ENCODE measurements around the gene HS3ST6. TPM values are rescaled to one million over a fixed set of nuclear protein-coding genes. Genes with fewer than 3 reads are reported as not detected.

The HS3ST6 gene
- total and polyA plus RNA-seq, 2 of the 13 experiments (the other 11 are each of a cell fraction or from before 2014, with no cell fraction given): not detected

DNA sequence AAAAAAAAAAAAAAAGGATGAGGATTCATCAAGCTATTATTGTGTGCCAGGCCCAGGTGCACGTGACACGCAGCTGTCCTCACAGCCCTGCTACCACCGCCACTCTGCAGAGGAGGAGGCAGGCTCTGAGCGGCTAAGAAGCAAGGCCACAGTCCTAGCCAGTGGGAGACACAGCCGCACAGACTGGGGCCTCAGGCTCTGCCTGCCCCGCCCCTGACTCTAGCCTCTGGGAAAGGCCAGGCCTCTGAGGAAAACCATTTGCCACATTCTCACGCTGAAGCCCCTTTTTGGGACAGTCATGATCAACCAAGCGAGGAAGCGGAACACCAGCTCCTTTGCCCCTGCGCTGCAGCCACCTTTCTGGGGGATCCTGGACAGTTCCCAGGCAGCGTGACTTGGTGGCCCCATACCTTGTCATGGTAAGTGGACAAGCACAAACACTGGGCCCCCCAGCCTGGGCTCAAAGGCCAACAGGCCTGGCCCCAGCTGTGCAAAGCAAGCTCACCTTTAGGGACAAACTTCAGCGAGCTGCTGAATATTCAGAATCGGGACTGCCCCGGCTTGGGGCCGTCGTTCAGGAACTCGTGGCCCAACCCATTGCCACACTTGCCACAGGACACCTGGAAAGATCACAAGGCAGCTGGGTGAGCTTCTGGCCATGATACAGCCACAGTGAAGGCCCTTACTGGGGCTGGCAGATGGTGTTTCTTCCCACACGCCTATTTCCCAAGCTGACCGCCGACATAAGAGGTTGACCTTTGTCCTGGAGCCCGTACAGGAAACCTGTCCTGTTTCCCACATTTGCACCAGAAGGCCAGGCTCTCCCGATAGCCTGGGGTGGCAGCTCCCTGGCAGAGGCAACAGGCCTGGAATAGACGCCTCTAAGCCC lies 22.3 kb upstream of the HS3ST6 start (continued):
- TF ChIP-seq, protein P1, sequence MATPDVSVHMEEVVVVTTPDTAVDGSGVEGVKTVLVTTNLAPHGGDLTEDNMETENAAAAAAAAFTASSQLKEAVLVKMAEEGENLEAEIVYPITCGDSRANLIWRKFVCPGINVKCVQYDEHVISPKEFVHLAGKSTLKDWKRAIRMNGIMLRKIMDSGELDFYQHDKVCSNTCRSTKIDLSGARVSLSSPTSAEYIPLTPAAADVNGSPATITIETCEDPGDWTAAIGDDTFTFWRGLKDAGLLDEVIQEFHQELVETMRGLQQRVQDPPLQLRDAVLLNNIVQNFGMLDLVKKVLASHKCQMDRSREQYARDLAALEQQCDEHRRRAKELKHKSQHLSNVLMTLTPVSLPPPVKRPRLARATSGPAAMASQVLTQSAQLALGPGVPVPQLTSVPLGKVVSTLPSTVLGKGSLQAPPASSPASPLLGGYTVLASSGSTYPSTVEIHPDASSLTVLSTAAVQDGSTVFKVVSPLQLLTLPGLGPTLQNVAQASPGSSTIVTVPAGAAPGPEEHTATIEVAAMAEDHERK (CRISPR knock-in tag; IDR thresholded peaks at IDR 0.05; ENCODE audit: low read depth): no peak
- TF ChIP-seq, protein P2, sequence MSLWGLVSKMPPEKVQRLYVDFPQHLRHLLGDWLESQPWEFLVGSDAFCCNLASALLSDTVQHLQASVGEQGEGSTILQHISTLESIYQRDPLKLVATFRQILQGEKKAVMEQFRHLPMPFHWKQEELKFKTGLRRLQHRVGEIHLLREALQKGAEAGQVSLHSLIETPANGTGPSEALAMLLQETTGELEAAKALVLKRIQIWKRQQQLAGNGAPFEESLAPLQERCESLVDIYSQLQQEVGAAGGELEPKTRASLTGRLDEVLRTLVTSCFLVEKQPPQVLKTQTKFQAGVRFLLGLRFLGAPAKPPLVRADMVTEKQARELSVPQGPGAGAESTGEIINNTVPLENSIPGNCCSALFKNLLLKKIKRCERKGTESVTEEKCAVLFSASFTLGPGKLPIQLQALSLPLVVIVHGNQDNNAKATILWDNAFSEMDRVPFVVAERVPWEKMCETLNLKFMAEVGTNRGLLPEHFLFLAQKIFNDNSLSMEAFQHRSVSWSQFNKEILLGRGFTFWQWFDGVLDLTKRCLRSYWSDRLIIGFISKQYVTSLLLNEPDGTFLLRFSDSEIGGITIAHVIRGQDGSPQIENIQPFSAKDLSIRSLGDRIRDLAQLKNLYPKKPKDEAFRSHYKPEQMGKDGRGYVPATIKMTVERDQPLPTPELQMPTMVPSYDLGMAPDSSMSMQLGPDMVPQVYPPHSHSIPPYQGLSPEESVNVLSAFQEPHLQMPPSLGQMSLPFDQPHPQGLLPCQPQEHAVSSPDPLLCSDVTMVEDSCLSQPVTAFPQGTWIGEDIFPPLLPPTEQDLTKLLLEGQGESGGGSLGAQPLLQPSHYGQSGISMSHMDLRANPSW (CRISPR knock-in tag; IDR thresholded peaks at IDR 0.05; ENCODE audit: borderline replicate concordance): peak; percentile 4; the same call in 1 of the 2 replicates
- TF ChIP-seq PITX1 (CRISPR knock-in tag; IDR thresholded peaks at IDR 0.05) (no peak; the same call in 1 of the 2 replicates), HES4 (CRISPR knock-in tag; IDR thresholded peaks at IDR 0.05; ENCODE audit: borderline replicate concordance) (0 out of 2 replicates have a peak, but pooled peaks have one; percentile 18), ZNF75D (CRISPR knock-in tag; IDR thresholded peaks at IDR 0.05; ENCODE audit: borderline replicate concordance) (no peak), ZNF652 (CRISPR knock-in tag; IDR thresholded peaks at IDR 0.05; ENCODE audit: borderline replicate concordance, low read depth) (no peak), ZNF570 (CRISPR knock-in tag; IDR thresholded peaks at IDR 0.05; ENCODE audit: borderline replicate concordance) (no peak), MTA3 (CRISPR knock-in tag; IDR thresholded peaks at IDR 0.05) (no peak), STAT5B (CRISPR knock-in tag; IDR thresholded peaks at IDR 0.05) (no peak), ZNF234 (CRISPR knock-in tag; conservative IDR thresholded peaks at IDR 0.05) (no peak), TAF1 (CRISPR knock-in tag; IDR thresholded peaks at IDR 0.05) (peak; percentile 61; the same call in 1 of the 2 replicates), ZNF383 (CRISPR knock-in tag; IDR thresholded peaks at IDR 0.05; ENCODE audit: borderline replicate concordance) (no peak), TEAD2 (CRISPR knock-in tag; IDR thresholded peaks at IDR 0.05) (no peak), RFX5 (IDR thresholded peaks at IDR 0.05; ENCODE audit: low read depth, low read length) (no peak), HDAC1 (CRISPR knock-in tag; IDR thresholded peaks at IDR 0.05) (peak; percentile 71)
- TF ChIP-seq, protein P3, sequence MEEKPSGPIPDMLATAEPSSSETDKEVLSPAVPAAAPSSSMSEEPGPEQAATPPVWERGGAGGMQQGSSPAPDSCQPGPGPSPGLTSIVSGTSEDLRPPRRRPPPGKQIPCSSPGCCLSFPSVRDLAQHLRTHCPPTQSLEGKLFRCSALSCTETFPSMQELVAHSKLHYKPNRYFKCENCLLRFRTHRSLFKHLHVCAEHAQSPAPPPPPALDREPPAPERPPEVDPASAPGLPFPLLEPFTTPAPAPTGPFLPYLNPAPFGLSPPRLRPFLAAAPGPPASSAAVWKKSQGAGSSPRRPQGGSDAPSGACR (CRISPR knock-in tag; IDR thresholded peaks at IDR 0.05): peak; percentile 92
- TF ChIP-seq, protein P4, sequence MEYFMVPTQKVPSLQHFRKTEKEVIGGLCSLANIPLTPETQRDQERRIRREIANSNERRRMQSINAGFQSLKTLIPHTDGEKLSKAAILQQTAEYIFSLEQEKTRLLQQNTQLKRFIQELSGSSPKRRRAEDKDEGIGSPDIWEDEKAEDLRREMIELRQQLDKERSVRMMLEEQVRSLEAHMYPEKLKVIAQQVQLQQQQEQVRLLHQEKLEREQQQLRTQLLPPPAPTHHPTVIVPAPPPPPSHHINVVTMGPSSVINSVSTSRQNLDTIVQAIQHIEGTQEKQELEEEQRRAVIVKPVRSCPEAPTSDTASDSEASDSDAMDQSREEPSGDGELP (IDR thresholded peaks at IDR 0.05; ENCODE audit: borderline replicate concordance, low read depth): peak; percentile 99
- TF ChIP-seq, protein P5, sequence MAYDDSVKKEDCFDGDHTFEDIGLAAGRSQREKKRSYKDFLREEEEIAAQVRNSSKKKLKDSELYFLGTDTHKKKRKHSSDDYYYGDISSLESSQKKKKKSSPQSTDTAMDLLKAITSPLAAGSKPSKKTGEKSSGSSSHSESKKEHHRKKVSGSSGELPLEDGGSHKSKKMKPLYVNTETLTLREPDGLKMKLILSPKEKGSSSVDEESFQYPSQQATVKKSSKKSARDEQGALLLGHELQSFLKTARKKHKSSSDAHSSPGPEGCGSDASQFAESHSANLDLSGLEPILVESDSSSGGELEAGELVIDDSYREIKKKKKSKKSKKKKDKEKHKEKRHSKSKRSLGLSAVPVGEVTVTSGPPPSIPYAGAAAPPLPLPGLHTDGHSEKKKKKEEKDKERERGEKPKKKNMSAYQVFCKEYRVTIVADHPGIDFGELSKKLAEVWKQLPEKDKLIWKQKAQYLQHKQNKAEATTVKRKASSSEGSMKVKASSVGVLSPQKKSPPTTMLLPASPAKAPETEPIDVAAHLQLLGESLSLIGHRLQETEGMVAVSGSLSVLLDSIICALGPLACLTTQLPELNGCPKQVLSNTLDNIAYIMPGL (CRISPR knock-in tag; IDR thresholded peaks at IDR 0.05; ENCODE audit: borderline replicate concordance in 1 of 2, low read depth in 1 of 2): peak; percentile 2 to 37; a peak in 2 of 4 replicates
- TF ChIP-seq, protein P6, sequence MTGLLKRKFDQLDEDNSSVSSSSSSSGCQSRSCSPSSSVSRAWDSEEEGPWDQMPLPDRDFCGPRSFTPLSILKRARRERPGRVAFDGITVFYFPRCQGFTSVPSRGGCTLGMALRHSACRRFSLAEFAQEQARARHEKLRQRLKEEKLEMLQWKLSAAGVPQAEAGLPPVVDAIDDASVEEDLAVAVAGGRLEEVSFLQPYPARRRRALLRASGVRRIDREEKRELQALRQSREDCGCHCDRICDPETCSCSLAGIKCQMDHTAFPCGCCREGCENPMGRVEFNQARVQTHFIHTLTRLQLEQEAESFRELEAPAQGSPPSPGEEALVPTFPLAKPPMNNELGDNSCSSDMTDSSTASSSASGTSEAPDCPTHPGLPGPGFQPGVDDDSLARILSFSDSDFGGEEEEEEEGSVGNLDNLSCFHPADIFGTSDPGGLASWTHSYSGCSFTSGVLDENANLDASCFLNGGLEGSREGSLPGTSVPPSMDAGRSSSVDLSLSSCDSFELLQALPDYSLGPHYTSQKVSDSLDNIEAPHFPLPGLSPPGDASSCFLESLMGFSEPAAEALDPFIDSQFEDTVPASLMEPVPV (CRISPR knock-in tag; IDR thresholded peaks at IDR 0.05): peak; percentile 74; the same call in 1 of the 2 replicates
